ENCODE data around the gene RAB3GAP1. TPM values are rescaled to one million over a fixed set of nuclear protein-coding genes. Genes with fewer than 3 reads are reported as not detected.

Gene RAB3GAP1
- polyA plus RNA-seq, 1 donor (not counting 4 experiments of a cell fraction or from before 2014, with no cell fraction given), result 41.6 TPM

DNA sequence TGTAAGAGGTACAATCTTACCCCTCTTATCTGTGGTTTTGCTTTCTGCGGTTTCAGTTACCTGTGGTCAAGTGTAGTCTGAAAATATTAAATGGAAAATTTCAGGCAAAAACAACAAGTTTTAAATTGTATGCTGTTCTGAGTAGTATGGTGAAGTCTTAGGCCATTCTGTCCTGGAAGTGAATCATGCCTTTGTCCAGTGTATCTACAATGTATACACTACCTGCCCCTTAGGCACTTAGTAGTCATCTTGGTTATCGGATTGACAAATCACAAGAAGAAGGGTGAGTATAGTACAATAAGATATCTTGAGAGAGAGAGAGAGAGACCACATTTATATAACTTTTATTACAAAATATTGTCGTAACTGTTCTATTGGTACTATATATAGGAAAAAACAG is 43.5 kb downstream of the RAB3GAP1 start:
- Histone ChIP-seq H3K9me3 (ENCODE audit: control insufficient read depth, low read depth, low read length) (no peaks in the 10 kb centered on the region), H3K27ac (ENCODE audit: control insufficient read depth, insufficient read depth, low read length) (no peak overlapping the region), H3K4me3 (ENCODE audit: control insufficient read depth in 2 of 3, extremely low read depth in 1 of 3, insufficient read depth in 2 of 3, low read depth in 1 of 3, low read length in 3 of 3) (no peak overlapping the region), H3K79me2 (ENCODE audit: control insufficient read depth, insufficient read depth, low read length) (peaks cover 12% of the 10 kb centered on the region), H3K9me1 (ENCODE audit: control insufficient read depth, extremely low read depth, insufficient read depth, low read length) (no peaks in the 10 kb centered on the region), H3K4me2 (ENCODE audit: control insufficient read depth, extremely low read depth, insufficient read depth, low read depth, low read length) (no peak overlapping the region), H3K4me1 (ENCODE audit: control insufficient read depth, extremely low read depth, insufficient read depth, low read length) (peaks cover 15% of the 10 kb centered on the region), H2AFZ (ENCODE audit: control insufficient read depth, low read length) (no peak overlapping the region), H3K36me3 (ENCODE audit: control insufficient read depth in 2 of 2, extremely low read depth in 1 of 2, insufficient read depth in 2 of 2, low read length in 2 of 2) (peaks cover 0 to 5% of the 10 kb centered on the region in 2 experiments), H4K20me1 (ENCODE audit: control insufficient read depth, extremely low read depth, insufficient read depth, low read length) (no peaks in the 10 kb centered on the region), H3K9ac (ENCODE audit: control insufficient read depth, extremely low read depth, insufficient read depth, low read length) (no peak overlapping the region), H3K27me3 (ENCODE audit: control insufficient read depth, extremely low read depth, insufficient read depth, low read length) (no peaks in the 10 kb centered on the region)
- dilution Hi-C loops (cut with MboI; ENCODE audit: extremely low pct_ligation_motif_present, low sequenced_read_pairs), result no loop called here
- no peak for DNase-seq (ENCODE audit: low read depth, low spot score)
- TF ChIP-seq EZH2 (IDR thresholded peaks at IDR 0.05; ENCODE audit: low read length), result no peak
- TF ChIP-seq, protein P1, sequence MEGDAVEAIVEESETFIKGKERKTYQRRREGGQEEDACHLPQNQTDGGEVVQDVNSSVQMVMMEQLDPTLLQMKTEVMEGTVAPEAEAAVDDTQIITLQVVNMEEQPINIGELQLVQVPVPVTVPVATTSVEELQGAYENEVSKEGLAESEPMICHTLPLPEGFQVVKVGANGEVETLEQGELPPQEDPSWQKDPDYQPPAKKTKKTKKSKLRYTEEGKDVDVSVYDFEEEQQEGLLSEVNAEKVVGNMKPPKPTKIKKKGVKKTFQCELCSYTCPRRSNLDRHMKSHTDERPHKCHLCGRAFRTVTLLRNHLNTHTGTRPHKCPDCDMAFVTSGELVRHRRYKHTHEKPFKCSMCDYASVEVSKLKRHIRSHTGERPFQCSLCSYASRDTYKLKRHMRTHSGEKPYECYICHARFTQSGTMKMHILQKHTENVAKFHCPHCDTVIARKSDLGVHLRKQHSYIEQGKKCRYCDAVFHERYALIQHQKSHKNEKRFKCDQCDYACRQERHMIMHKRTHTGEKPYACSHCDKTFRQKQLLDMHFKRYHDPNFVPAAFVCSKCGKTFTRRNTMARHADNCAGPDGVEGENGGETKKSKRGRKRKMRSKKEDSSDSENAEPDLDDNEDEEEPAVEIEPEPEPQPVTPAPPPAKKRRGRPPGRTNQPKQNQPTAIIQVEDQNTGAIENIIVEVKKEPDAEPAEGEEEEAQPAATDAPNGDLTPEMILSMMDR (optimal IDR thresholded peaks at IDR 0.05 in 1 of 3, IDR thresholded peaks at IDR 0.05 in 1 of 3, conservative IDR thresholded peaks at IDR 0.05 in 1 of 3; ENCODE audit: extremely low read depth in 1 of 3, insufficient read depth in 2 of 3, low read length in 3 of 3), result no peak
- no peak for FAIRE-seq

DNA sequence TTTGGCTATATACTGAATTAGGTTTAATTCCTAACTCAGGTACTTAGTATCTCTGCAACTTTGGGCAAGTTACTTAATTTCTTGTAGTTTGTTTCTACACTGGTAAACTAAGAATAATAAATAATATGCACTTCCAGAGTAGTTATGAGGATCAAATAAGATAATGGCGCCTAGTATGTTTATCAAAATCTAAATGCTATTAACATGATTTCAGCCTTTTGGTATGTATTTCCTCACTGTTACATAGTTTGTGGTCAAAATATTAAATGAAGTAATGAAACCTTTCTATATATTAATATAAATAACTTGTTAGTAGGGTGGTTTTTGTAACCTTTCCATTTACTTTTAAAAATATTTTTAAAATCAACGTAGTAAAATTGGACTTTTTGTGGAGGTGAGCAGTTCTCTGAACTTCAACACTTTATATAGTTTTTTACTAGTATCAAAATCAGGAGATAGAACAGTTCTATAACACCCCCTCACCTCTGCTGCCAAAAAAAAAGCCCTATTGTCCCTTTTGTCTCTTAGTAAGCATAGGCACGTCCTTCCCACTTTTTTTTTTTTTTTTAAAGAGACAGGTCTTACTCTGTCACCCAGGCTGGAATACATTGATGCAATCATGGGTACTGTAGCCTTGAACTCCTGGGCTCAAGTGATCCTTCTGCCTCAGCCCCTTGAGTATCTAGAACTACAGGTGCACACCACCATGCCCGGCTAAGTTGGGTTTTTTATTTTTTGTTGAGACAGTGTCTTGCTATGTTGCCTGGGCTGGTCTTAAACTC is 44.8 kb downstream of the RAB3GAP1 start:
- Histone ChIP-seq H3K79me2 (ENCODE audit: control insufficient read depth, insufficient read depth, low read length) (peaks cover 12% of the 10 kb centered on the region), H3K36me3 (ENCODE audit: control insufficient read depth in 2 of 2, extremely low read depth in 1 of 2, insufficient read depth in 2 of 2, low read length in 2 of 2) (peaks cover 0 to 6% of the 10 kb centered on the region in 2 experiments), H3K4me3 (ENCODE audit: control insufficient read depth in 2 of 3, extremely low read depth in 1 of 3, insufficient read depth in 2 of 3, low read depth in 1 of 3, low read length in 3 of 3) (no peak overlapping the region), H3K9ac (ENCODE audit: control insufficient read depth, extremely low read depth, insufficient read depth, low read length) (no peak overlapping the region), H3K9me3 (ENCODE audit: control insufficient read depth, low read depth, low read length) (no peaks in the 10 kb centered on the region), H3K9me1 (ENCODE audit: control insufficient read depth, extremely low read depth, insufficient read depth, low read length) (no peaks in the 10 kb centered on the region), H3K27me3 (ENCODE audit: control insufficient read depth, extremely low read depth, insufficient read depth, low read length) (no peaks in the 10 kb centered on the region), H3K27ac (ENCODE audit: control insufficient read depth, insufficient read depth, low read length) (no peak overlapping the region), H3K4me2 (ENCODE audit: control insufficient read depth, extremely low read depth, insufficient read depth, low read depth, low read length) (peak overlapping the region; percentile 13), H2AFZ (ENCODE audit: control insufficient read depth, low read length) (no peak overlapping the region), H4K20me1 (ENCODE audit: control insufficient read depth, extremely low read depth, insufficient read depth, low read length) (no peaks in the 10 kb centered on the region), H3K4me1 (ENCODE audit: control insufficient read depth, extremely low read depth, insufficient read depth, low read length) (peaks cover 15% of the 10 kb centered on the region)
- DNase-seq (ENCODE audit: low read depth, low spot score), result no peak
- no peak for FAIRE-seq
- dilution Hi-C loops (cut with MboI; ENCODE audit: extremely low pct_ligation_motif_present, low sequenced_read_pairs), result no loop called here
- TF ChIP-seq, protein P1 (optimal IDR thresholded peaks at IDR 0.05 in 1 of 3, IDR thresholded peaks at IDR 0.05 in 1 of 3, conservative IDR thresholded peaks at IDR 0.05 in 1 of 3; ENCODE audit: extremely low read depth in 1 of 3, insufficient read depth in 2 of 3, low read length in 3 of 3), result no peak
- no peak for TF ChIP-seq EZH2 (IDR thresholded peaks at IDR 0.05; ENCODE audit: low read length)

All from keratinocyte (primary cell).